Uterus (tissue), 4 donors: ENCODE data around the gene CST1. TPM values are rescaled to one million over a fixed set of nuclear protein-coding genes. Genes with fewer than 3 reads are reported as not detected.
"Not testable (repeated sequence)": the region's sequence is repeated elsewhere in the genome, so short reads cannot be mapped to it uniquely, and the experiment has no call there.

Experiments used
- DNase-seq, 2 donors: peaks; one replicate each; pipeline ENCODE4 v3.0.0-alpha.2; 2019 to 2020
- H3K27ac ChIP-seq, 2 donors: fragments of 200-600 bp; sonication (generic); 1 replicate in 1 of 2; 2 replicates in 1 of 2; pipeline ENCODE4 v1.5.1; 2016 to 2018
- H3K27me3 ChIP-seq, 2 donors: fragments of 200-600 bp; sonication (generic); one replicate each; pipeline ENCODE4 v1.5.1; 2018 to 2019; ENCODE audit warnings: control low read depth in 1 of 2
- H3K36me3 ChIP-seq, 2 donors: fragments of 200-600 bp; sonication (generic); one replicate each; pipeline ENCODE4 v1.5.1; 2019; ENCODE audit warnings: control low read depth in 1 of 2
- H3K4me1 ChIP-seq, 2 donors: fragments of 200-600 bp; sonication (generic); one replicate each; pipeline ENCODE4 v1.5.1; 2018 to 2019; ENCODE audit warnings: control low read depth in 1 of 2
- H3K4me3 ChIP-seq, 2 donors: fragments of 200-600 bp; sonication (generic); 1 replicate in 1 of 2; 2 replicates in 1 of 2; pipeline ENCODE4 v1.5.1; 2018 to 2019; ENCODE audit warnings: mild to moderate bottlenecking in 1 of 2
- H3K9me3 ChIP-seq, 2 donors: fragments of 200-600 bp; sonication (generic); one replicate each; pipeline ENCODE4 v1.5.1; 2019; ENCODE audit warnings: control low read depth in 1 of 2
- CTCF ChIP-seq, 4 experiments: fragments of 200-600 bp in 2 of 4; fragments of 450-650 bp in 2 of 4; sonication (generic) in 2 of 4; IDR thresholded peaks; one replicate each; pipeline ENCODE4 v1.5.1; 2016 to 2019; ENCODE audit warnings: antibody characterized with exemption in 4 of 4, mild to moderate bottlenecking in 2 of 4, moderate library complexity in 1 of 4
- POLR2A ChIP-seq, 2 donors: fragments of 450-650 bp; IDR thresholded peaks; one replicate each; pipeline ENCODE4 v1.6.1; 2016; ENCODE audit warnings: antibody characterized with exemption in 2 of 2, mild to moderate bottlenecking in 1 of 2, moderate library complexity in 1 of 2
- intact Hi-C: fragments of 100-400 bp; cut with DNase I; formaldehyde crosslinking; loops from one replicate; pipeline ENCODE4 v1.15.1; 2023; ENCODE audit warnings: low total_unique reads
- total RNA-seq, 4 donors: library from RNA; depleted of rRNA in 3 of 4; stranded (reverse); fragments of >200 nt in 3 of 4; gene quantifications; one replicate each; pipeline versions ENCODE4 v1.1.0 to v1.2.4, GENCODE V29; 2014 to 2023
- donor health status: DM: yes; HTN: yes; CAD: no.

CST1 gene
- total RNA-seq, 4 donors from 2014 or later, result not detected

- H3K27me3 ChIP-seq, result no peaks in the 10 kb centered on the region
- no peak overlapping the region for H3K27ac ChIP-seq
- intact Hi-C loops, result no loop called here
- H3K4me1 ChIP-seq, result no peaks in the 10 kb centered on the region
- H3K4me3 ChIP-seq, result no peak overlapping the region
- TF ChIP-seq POLR2A (IDR thresholded peaks at IDR 0.05), result no peak
- TF ChIP-seq CTCF (IDR thresholded peaks at IDR 0.05), result no peak
- H3K36me3 ChIP-seq, result no peaks in the 10 kb centered on the region
- no peaks in the 10 kb centered on the region for H3K9me3 ChIP-seq
- DNase-seq, result no peak
Measured at GRCh38 chr20:23753194-23753548, 2.4 kb upstream of the CST1 start.

GRCh38 chr20:23752481-23753193 is 1.9 kb upstream of the CST1 start:
- no peak overlapping the region for H3K4me3 ChIP-seq
- no peak for DNase-seq
- no peaks in the 10 kb centered on the region for H3K36me3 ChIP-seq
- intact Hi-C loops, result no loop called here
- no peaks in the 10 kb centered on the region for H3K27me3 ChIP-seq
- no peaks in the 10 kb centered on the region for H3K4me1 ChIP-seq
- H3K9me3 ChIP-seq, result no peaks in the 10 kb centered on the region
- H3K27ac ChIP-seq, result no peak overlapping the region
- TF ChIP-seq CTCF (IDR thresholded peaks at IDR 0.05), result no peak
- TF ChIP-seq POLR2A (IDR thresholded peaks at IDR 0.05), result no peak

- TF ChIP-seq CTCF (IDR thresholded peaks at IDR 0.05), result no peak
- no peak for TF ChIP-seq POLR2A (IDR thresholded peaks at IDR 0.05)
- Histone ChIP-seq H3K36me3 (no peaks in the 10 kb centered on the region), H3K4me1 (no peaks in the 10 kb centered on the region), H3K27me3 (no peaks in the 10 kb centered on the region), H3K4me3 (no peak overlapping the region), H3K27ac (no peak overlapping the region), H3K9me3 (no peaks in the 10 kb centered on the region)
- intact Hi-C loops, result no loop called here
- DNase-seq, result no peak
Measured at GRCh38 chr20:23752019-23752418, 1.3 kb upstream of the CST1 start.

GRCh38 chr20:23749746-23750145 is 989 bp downstream of the CST1 start:
- Histone ChIP-seq H3K36me3 (no peaks in the 10 kb centered on the region), H3K27me3 (no peaks in the 10 kb centered on the region), H3K4me3 (no peak overlapping the region), H3K9me3 (no peaks in the 10 kb centered on the region), H3K4me1 (no peaks in the 10 kb centered on the region), H3K27ac (no peak overlapping the region)
- no peak for DNase-seq
- TF ChIP-seq POLR2A (IDR thresholded peaks at IDR 0.05), result no peak
- no peak for TF ChIP-seq CTCF (IDR thresholded peaks at IDR 0.05)
- intact Hi-C loops, result no loop called here

- intact Hi-C loops, H3K4me3 ChIP-seq, H3K4me1 ChIP-seq, H3K36me3 ChIP-seq, H3K9me3 ChIP-seq, H3K27ac ChIP-seq, DNase-seq, H3K27me3 ChIP-seq: not testable (repeated sequence)
Measured at GRCh38 chr20:23748975-23749374, 1.8 kb downstream of the CST1 start.

- intact Hi-C loops, H3K4me1 ChIP-seq, DNase-seq, H3K27me3 ChIP-seq, H3K4me3 ChIP-seq, H3K36me3 ChIP-seq, H3K9me3 ChIP-seq, H3K27ac ChIP-seq: not testable (repeated sequence)
Measured at GRCh38 chr20:23747551-23747950, 3.2 kb downstream of the CST1 start.

GRCh38 chr20:23747092-23747491 is 3.6 kb downstream of the CST1 start:
- H3K27me3 ChIP-seq, intact Hi-C loops, H3K36me3 ChIP-seq, H3K27ac ChIP-seq, H3K4me1 ChIP-seq, DNase-seq, H3K4me3 ChIP-seq, H3K9me3 ChIP-seq: not testable (repeated sequence)
